ENCODE data around the gene SUSD2.
"Not testable (repeated sequence)": the region's sequence is repeated elsewhere in the genome, so short reads cannot be mapped to it uniquely, and the experiment has no call there.

Gene SUSD2

GRCh38 chr22:24181088-24181995, at the start of gene SUSD2:
TSS of gene SUSD2 (plus strand) at chr22:24181487. CDS start at chr22:24181520, 33 bp downstream.
- DNase-seq = no peak

- no peak for DNase-seq
Observed at GRCh38 chr22:24133187-24133965, 47.9 kb upstream of the SUSD2 start.

GRCh38 chr22:24134090-24134846, 47.0 kb upstream of the SUSD2 start:
- DNase-seq = no peak

- DNase-seq = not testable (repeated sequence)
Observed at GRCh38 chr22:24136533-24136932, 44.8 kb upstream of the SUSD2 start.

- DNase-seq = no peak
Observed at GRCh38 chr22:24137595-24137994, 43.7 kb upstream of the SUSD2 start.

- no peak for DNase-seq
Observed at GRCh38 chr22:24138649-24139420, 42.5 kb upstream of the SUSD2 start.

GRCh38 chr22:24140357-24140756, 40.9 kb upstream of the SUSD2 start:
- DNase-seq = no peak

GRCh38 chr22:24141586-24141985, 39.7 kb upstream of the SUSD2 start:
- no peak for DNase-seq

- no peak for DNase-seq
Observed at GRCh38 chr22:24142241-24142640, 39.0 kb upstream of the SUSD2 start.

GRCh38 chr22:24142831-24143230, 38.5 kb upstream of the SUSD2 start:
- no peak for DNase-seq

- DNase-seq = no peak
Observed at GRCh38 chr22:24144056-24144777, 37.1 kb upstream of the SUSD2 start.

- no peak for DNase-seq
Observed at GRCh38 chr22:24144778-24145085, 36.6 kb upstream of the SUSD2 start.

- DNase-seq = no peak
Observed at GRCh38 chr22:24145446-24146193, 35.7 kb upstream of the SUSD2 start.

GRCh38 chr22:24146194-24146616, 35.1 kb upstream of the SUSD2 start:
- DNase-seq = peak; percentile 61

- DNase-seq = no peak
Observed at GRCh38 chr22:24146791-24147353, 34.4 kb upstream of the SUSD2 start.

- DNase-seq = no peak
Observed at GRCh38 chr22:24147666-24148065, 33.6 kb upstream of the SUSD2 start.

GRCh38 chr22:24148266-24149197, 32.8 kb upstream of the SUSD2 start:
- DNase-seq = no peak

GRCh38 chr22:24149198-24149590, 32.1 kb upstream of the SUSD2 start:
- no peak for DNase-seq

GRCh38 chr22:24153353-24153752, 27.9 kb upstream of the SUSD2 start:
- no peak for DNase-seq

GRCh38 chr22:24153959-24154358, 27.3 kb upstream of the SUSD2 start:
- no peak for DNase-seq
